HG03097 (cell line): ENCODE measurements around the gene GPR137.

Experiments
- ATAC-seq: cut with Tn5 transposase; IDR thresholded peaks from one replicate; pipeline ENCODE4 v1.9.1; 2021; ENCODE audit not compliant: unreplicated experiment, low FRiP score

Gene GPR137

DNA sequence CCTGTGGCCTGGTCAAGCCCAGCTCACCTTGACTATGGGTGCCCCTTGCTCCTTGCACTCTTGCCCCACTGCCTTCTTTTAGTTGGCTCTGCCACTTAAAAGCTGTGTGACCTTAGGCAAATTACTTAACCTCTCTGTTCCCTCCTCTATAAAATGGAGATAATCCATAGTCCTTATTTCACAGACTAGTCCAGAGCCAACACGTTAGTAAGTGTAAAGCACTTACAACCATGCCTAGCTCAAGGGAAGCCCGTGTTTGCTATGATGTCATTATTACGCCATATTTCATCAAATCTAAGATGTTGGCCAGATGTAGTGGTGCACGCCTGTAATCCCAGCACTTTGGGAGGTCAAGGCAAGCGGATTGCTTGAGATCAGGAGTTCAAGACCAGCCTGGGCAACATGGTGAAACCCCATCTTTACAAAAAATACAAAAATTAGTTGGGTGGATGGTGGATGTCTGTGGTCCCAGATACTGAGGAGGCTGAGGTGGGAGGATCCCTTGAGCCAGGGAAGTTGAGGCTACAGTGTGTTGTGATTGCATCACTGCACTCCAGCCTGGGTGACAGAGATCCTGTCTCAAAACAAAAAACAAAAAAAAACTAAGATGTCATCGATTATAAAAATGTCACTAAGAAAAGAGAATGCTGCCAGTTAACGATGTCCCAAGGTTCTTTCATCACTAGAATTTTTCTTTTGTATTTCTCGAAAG is 52.0 kb downstream of the GPR137 start:
- no peak for ATAC-seq

DNA sequence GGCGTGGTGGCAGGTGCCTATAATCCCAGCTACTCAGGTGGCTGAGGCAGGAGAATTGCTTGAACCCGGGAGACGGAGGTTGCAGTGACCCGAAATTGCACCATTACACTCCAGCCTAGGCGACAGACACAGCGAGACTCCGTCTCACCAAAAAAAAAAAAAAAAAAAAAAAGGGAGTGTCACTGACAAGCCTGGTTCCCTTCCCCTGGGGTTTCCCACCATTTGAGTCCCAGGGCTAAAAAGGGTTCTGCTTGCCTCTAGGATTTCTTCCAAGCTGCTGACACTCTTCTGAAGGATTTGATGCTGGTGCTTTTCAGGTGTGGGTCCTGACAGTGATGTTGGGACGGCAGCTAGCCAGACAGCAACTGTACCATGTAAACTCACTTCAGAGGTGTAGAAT is 53.1 kb downstream of the GPR137 start:
- ATAC-seq, result no peak
